SK-MEL-5 (cell line): ENCODE measurements around the gene CCDC68. TPM values are rescaled to one million over a fixed set of nuclear protein-coding genes. Genes with fewer than 3 reads are reported as not detected.

Source experiments
- DNase-seq: peaks from one replicate; pipeline ENCODE4 v3.0.0-alpha.2; 2016; ENCODE audit warnings: low read depth, low spot score
- in situ Hi-C: cut with HindIII; loops from 2 replicates; pipeline ENCODE4 v1.10.0; 2016; ENCODE audit warnings: low sequenced_read_pairs, high pct_unique_total_duplicates, low pct_unique_long_range_greater_than_20kb
- total RNA-seq: library from RNA; depleted of rRNA; stranded (reverse); fragments of >200 nt; shearing (Covaris generic); gene quantifications from 2 replicates; pipeline ENCODE4 v1.2.3, GENCODE V29; 2014

The CCDC68 gene
- total RNA-seq, 1 experiment from 2014 or later, result not detected

- no peak for DNase-seq
- in situ Hi-C loops, result no loop called here
Measured at GRCh38 chr18:54932472-54932871, 26.8 kb downstream of the CCDC68 start.

GRCh38 chr18:54931152-54931551, 28.1 kb downstream of the CCDC68 start:
- DNase-seq, result no peak
- in situ Hi-C loops, result no loop called here

- DNase-seq, result no peak
- in situ Hi-C loops, result no loop called here
Measured at GRCh38 chr18:54928236-54928635, 31.0 kb downstream of the CCDC68 start.

- in situ Hi-C loops, result no loop called here
- no peak for DNase-seq
Measured at GRCh38 chr18:54926593-54927325, 32.5 kb downstream of the CCDC68 start.

- no peak for DNase-seq
Measured at GRCh38 chr18:54924948-54925347, 34.3 kb downstream of the CCDC68 start.

GRCh38 chr18:54923339-54923956, 35.8 kb downstream of the CCDC68 start:
- in situ Hi-C loops, result no loop called here
- no peak for DNase-seq

More at GRCh38 chr18:54924948-54925347, 34.3 kb downstream of the CCDC68 start:
- in situ Hi-C loops, result no loop called here

GRCh38 chr18:54919412-54919811, 39.8 kb downstream of the CCDC68 start:
- in situ Hi-C loops, result no loop called here

GRCh38 chr18:54918060-54918459, 41.2 kb downstream of the CCDC68 start:
- in situ Hi-C loops, result no loop called here
- no peak for DNase-seq

More at GRCh38 chr18:54919412-54919811, 39.8 kb downstream of the CCDC68 start:
- DNase-seq, result no peak

GRCh38 chr18:54916507-54916906, 42.8 kb downstream of the CCDC68 start:
- in situ Hi-C loops, result no loop called here

GRCh38 chr18:54914816-54915215, 44.4 kb downstream of the CCDC68 start:
- in situ Hi-C loops, result no loop called here
- DNase-seq, result no peak

More at GRCh38 chr18:54916507-54916906, 42.8 kb downstream of the CCDC68 start:
- DNase-seq, result no peak

- in situ Hi-C loops, result no loop called here
Measured at GRCh38 chr18:54911551-54911950, 47.7 kb downstream of the CCDC68 start.

GRCh38 chr18:54910161-54910919, 48.9 kb downstream of the CCDC68 start:
- DNase-seq, result no peak
- in situ Hi-C loops, result no loop called here

More at GRCh38 chr18:54911551-54911950, 47.7 kb downstream of the CCDC68 start:
- no peak for DNase-seq

GRCh38 chr18:54909538-54909937, 49.7 kb downstream of the CCDC68 start:
- in situ Hi-C loops, result no loop called here

GRCh38 chr18:54906331-54907185, 52.7 kb downstream of the CCDC68 start:
- in situ Hi-C loops, result no loop called here
- no peak for DNase-seq

More at GRCh38 chr18:54909538-54909937, 49.7 kb downstream of the CCDC68 start:
- DNase-seq, result no peak

GRCh38 chr18:54905629-54906028, 53.6 kb downstream of the CCDC68 start:
- no peak for DNase-seq
- in situ Hi-C loops, result no loop called here

GRCh38 chr18:54904581-54904980, 54.7 kb downstream of the CCDC68 start:
- in situ Hi-C loops, result no loop called here

GRCh38 chr18:54900290-54900689, 59.0 kb downstream of the CCDC68 start:
- in situ Hi-C loops, result no loop called here
- no peak for DNase-seq

More at GRCh38 chr18:54904581-54904980, 54.7 kb downstream of the CCDC68 start:
- DNase-seq, result no peak
